Loucy (cell line): ENCODE data around the gene RAET1L.
"Not testable (repeated sequence)": the region's sequence is repeated elsewhere in the genome, so short reads cannot be mapped to it uniquely, and the experiment has no call there.

Experiments used
- H2AFZ ChIP-seq: fragments of 200-600 bp; sonication (generic); 2 replicates; pipeline ENCODE4 v1.6.0; 2016; ENCODE audit warnings: antibody characterized with exemption, mild to moderate bottlenecking, low read length, moderate library complexity
- H3F3A ChIP-seq: fragments of 200-600 bp; 2 replicates; pipeline ENCODE4 v1.6.0; 2016; ENCODE audit warnings: antibody characterized with exemption, low read depth, mild to moderate bottlenecking
- H3K27me3 ChIP-seq: fragments of 200-600 bp; sonication (generic); 2 replicates; pipeline ENCODE4 v1.6.1; 2014; ENCODE audit warnings: low read length, mild to moderate bottlenecking; ENCODE audit not compliant: insufficient read depth, poor library complexity, severe bottlenecking
- H3K36me3 ChIP-seq: fragments of 200-600 bp; sonication (generic); 2 replicates; pipeline ENCODE4 v1.6.1; 2016; ENCODE audit warnings: low read length; ENCODE audit not compliant: insufficient read depth
- H3K4me1 ChIP-seq: fragments of 200-600 bp; sonication (generic); 2 replicates; pipeline ENCODE4 v1.5.1; 2014; ENCODE audit warnings: low read length, mild to moderate bottlenecking; ENCODE audit not compliant: insufficient read depth, poor library complexity, severe bottlenecking
- H3K4me2 ChIP-seq: fragments of 200-600 bp; sonication (generic); 2 replicates; pipeline ENCODE4 v1.6.0; 2014; ENCODE audit warnings: antibody characterized with exemption, low read length, low read depth, mild to moderate bottlenecking; ENCODE audit not compliant: poor library complexity, severe bottlenecking
- H3K4me3 ChIP-seq: fragments of 200-600 bp; sonication (generic); 2 replicates; pipeline ENCODE4 v1.5.1; 2014; ENCODE audit warnings: low read length, mild to moderate bottlenecking, mixed read lengths; ENCODE audit not compliant: poor library complexity, severe bottlenecking
- H3K79me2 ChIP-seq: fragments of 200-600 bp; sonication (generic); 2 replicates; pipeline ENCODE4 v1.6.1; 2014; ENCODE audit warnings: low read length; ENCODE audit not compliant: insufficient read depth
- H3K9ac ChIP-seq: fragments of 200-600 bp; sonication (generic); 2 replicates; pipeline ENCODE4 v1.6.0; 2014; ENCODE audit warnings: mild to moderate bottlenecking, low read depth, low read length, moderate library complexity; ENCODE audit not compliant: poor library complexity, severe bottlenecking
- H3K9me2 ChIP-seq: fragments of 200-600 bp; sonication (generic); replicated peaks from 2 replicates; pipeline ENCODE4 v1.6.1; 2016; ENCODE audit warnings: low read depth, low read length, mixed read lengths
- H3K9me3 ChIP-seq: fragments of 200-600 bp; sonication (generic); 2 replicates; pipeline ENCODE4 v1.6.1; 2014; ENCODE audit warnings: mild to moderate bottlenecking, antibody characterized with exemption, low read length, low read depth; ENCODE audit not compliant: insufficient read depth
- H4K20me1 ChIP-seq: fragments of 200-600 bp; sonication (generic); 2 replicates; pipeline ENCODE4 v1.6.0; 2014; ENCODE audit warnings: antibody characterized with exemption, low read length, mild to moderate bottlenecking; ENCODE audit not compliant: insufficient read depth, poor library complexity, severe bottlenecking
- CTCF ChIP-seq: fragments of 200-600 bp; sonication (generic); conservative IDR thresholded peaks from 2 replicates; pipeline ENCODE4 v1.5.1; 2014; ENCODE audit warnings: mild to moderate bottlenecking, antibody characterized with exemption, low read length
- EZH2phosphoT487 ChIP-seq: fragments of 200-600 bp; IDR thresholded peaks from 2 replicates; pipeline ENCODE4 v1.6.1; 2018; ENCODE audit warnings: antibody characterized with exemption, mild to moderate bottlenecking, moderate library complexity, borderline replicate concordance

RAET1L gene

DNA sequence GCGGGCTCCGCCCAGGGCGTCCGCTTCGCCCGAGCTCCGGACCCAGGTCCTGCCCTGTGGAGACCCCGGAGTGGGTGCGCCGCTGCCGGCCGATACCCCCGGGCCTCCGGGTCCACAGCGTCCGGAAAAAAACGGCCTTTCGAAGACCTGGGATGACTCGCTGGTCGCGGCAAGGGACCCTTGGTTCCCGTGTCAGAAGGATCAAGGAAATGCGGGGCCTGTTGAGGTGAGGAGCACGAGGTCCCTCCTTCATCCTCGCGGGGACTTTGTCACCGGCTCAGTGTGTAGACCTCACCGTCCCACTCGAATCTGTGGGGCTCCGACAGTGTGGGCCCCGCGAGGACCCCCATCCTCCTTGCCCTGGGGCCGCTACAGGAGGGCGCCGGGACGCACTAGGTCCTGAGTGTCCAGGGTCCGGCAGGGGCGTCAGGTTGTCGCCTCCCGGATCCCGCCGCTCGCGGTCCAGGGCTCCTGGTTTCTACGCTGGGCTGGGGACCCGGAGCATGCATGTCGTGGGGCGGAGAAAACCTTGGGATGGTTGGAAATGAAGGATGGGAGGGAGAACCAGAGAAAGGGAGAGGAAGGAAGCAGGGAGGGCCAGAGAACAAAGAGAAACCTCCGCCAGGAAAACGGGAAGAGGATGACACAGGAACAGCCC, 10.6 kb downstream of the RAET1L start:
- not testable (repeated sequence) for H4K20me1 ChIP-seq, H2AFZ ChIP-seq, H3K9me2 ChIP-seq, H3K79me2 ChIP-seq, H3K4me3 ChIP-seq, H3F3A ChIP-seq, H3K9ac ChIP-seq, H3K4me2 ChIP-seq, H3K36me3 ChIP-seq, H3K9me3 ChIP-seq, H3K27me3 ChIP-seq, H3K4me1 ChIP-seq

DNA sequence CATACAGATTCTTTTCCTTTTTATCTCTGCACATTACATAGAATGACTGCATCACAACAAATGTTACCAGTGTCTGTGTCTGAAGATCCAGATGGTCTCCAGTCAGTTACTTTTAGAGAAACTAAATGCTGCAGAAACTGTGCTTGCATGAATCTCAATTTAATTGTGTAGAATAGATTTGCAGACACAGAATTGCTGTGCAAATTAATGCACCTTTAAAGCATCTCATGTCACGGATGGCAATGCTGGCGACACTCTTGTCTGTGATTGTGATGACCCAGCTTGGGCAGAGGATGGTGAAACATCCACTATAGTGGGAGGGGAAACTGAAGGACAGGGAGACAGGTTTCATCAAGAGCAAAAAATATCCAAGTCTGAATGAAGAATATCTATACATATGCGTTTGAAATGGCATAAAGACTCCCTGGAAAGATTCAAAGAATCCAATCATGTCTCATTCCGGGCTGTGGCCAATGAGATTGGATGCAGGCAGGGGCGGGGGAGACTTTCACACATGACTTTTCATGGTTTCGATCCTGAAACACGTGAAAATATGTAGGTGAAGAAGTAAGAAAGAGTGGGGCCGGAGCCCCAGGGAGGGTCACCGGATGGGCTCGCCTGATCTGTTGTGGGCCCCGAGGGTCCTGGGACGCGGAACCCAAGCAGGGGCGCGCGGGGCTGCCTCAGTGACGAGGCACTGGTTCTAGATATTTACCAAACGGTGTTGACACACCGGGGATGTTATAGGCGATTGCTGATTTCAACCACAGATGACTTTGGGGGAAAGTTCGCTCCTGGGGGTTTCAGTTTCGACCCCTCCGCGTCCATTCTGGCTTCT, 11.3 kb downstream of the RAET1L start:
- not testable (repeated sequence) for H3K27me3 ChIP-seq

DNA sequence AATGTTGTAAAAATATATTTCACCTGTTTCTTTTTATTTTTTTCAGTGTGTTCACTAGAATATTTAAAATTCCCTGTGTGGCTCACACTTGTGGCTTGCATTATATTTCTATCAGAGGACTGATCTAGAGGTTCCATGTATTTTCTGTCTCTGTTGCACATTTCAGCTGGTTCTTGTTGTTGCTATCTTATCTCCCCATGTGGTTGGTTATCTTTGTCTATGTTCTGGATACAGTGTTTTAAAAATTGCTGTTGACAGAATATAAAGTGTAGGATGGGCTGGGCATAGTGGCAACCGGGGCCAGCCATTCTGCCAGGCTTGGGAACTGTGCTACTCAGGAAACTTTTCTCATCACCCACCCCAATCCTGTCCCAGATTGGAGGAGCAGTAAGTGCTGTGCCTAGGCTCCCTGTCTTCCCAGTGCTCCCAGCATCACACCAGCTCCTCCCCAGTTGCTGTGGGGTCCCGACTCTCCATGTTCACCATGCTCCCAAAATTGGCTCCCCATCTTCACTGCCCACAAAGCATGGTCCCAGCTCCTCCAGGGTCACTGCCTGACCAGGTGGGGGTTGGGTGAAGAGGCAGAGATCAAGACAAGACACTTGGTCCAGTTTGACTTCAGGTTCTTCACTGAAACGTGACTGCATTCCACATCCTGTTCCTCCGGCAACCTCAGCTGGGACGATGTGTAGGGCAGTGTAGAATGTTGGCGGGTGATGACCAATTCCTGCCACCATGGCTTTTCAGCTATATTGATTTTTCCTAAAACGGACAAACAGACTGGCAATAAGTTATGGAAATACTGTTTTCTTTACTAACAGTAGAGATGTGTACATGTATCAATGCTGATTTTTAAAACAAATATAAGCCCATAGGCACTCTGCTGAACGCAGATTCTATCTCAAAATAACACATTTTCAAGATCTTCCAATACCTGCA, 12.2 kb downstream of the RAET1L start:
- H3K27me3 ChIP-seq = not testable (repeated sequence)

More for the DNA sequence above, 11.3 kb downstream of the RAET1L start:
- not testable (repeated sequence) for H3K79me2 ChIP-seq, H3K9me3 ChIP-seq, H3K36me3 ChIP-seq, H3K4me1 ChIP-seq, H3K4me2 ChIP-seq, H3K9ac ChIP-seq, H3F3A ChIP-seq, H3K9me2 ChIP-seq, H3K4me3 ChIP-seq, H4K20me1 ChIP-seq, H2AFZ ChIP-seq

GRCh38 chr6:150008588-150008987, 16.7 kb downstream of the RAET1L start:
- H3K4me2 ChIP-seq = no peak overlapping the region
- H3K9me3 ChIP-seq = no peaks in the 10 kb centered on the region
- H3F3A ChIP-seq = no peaks in the 10 kb centered on the region
- no peak overlapping the region for H2AFZ ChIP-seq
- no peaks in the 10 kb centered on the region for H3K27me3 ChIP-seq
- H3K4me1 ChIP-seq = peaks cover 14% of the 10 kb centered on the region
- TF ChIP-seq CTCF (no peak), EZH2phosphoT487 (no peak)
- peaks cover 4% of the 10 kb centered on the region for H4K20me1 ChIP-seq
- H3K9me2 ChIP-seq = no peaks in the 10 kb centered on the region
- no peak overlapping the region for H3K9ac ChIP-seq
- H3K4me3 ChIP-seq = no peak overlapping the region
- no peaks in the 10 kb centered on the region for H3K36me3 ChIP-seq
- peaks cover 9% of the 10 kb centered on the region for H3K79me2 ChIP-seq

More for the DNA sequence above, 12.2 kb downstream of the RAET1L start:
- not testable (repeated sequence) for H3K4me2 ChIP-seq, H4K20me1 ChIP-seq, H3K36me3 ChIP-seq, H3K4me3 ChIP-seq, H3K9me2 ChIP-seq, H3K9me3 ChIP-seq, H2AFZ ChIP-seq, H3F3A ChIP-seq, H3K9ac ChIP-seq, H3K79me2 ChIP-seq, H3K4me1 ChIP-seq
